Right lobe of liver (tissue), 6 donors: Measurements from ENCODE around the gene FSTL4. TPM values are rescaled to one million over a fixed set of nuclear protein-coding genes. Genes with fewer than 3 reads are reported as not detected.

ENCODE experiments used
- ATAC-seq, 4 donors: fragments of 200-7000 bp; cut with Tn5 transposase; one replicate each; pipeline ENCODE4 v1.9.1; 2020; ENCODE audit warnings: mild to moderate bottlenecking in 4 of 4, moderate library complexity in 4 of 4
- DNase-seq, 3 donors: peaks; one replicate each; pipeline ENCODE4 v3.0.0-alpha.2; 2020
- H3K27ac ChIP-seq, 3 donors: fragments of 200-600 bp; one replicate each; pipeline ENCODE4 v1.8.0; 2022
- H3K27me3 ChIP-seq, 2 donors: fragments of 200-600 bp; one replicate each; pipeline ENCODE4 v1.8.0; 2022
- H3K36me3 ChIP-seq, 4 donors: fragments of 200-600 bp; sonication (generic) in 1 of 4; one replicate each; pipeline versions ENCODE4 v1.5.1 to v1.8.0; 2017 to 2022; ENCODE audit warnings: control low read depth in 1 of 4
- H3K4me1 ChIP-seq, 4 donors: fragments of 200-600 bp; sonication (generic) in 1 of 4; one replicate each; pipeline versions ENCODE4 v1.5.1 to v1.8.0; 2017 to 2022; ENCODE audit warnings: control low read depth in 1 of 4
- H3K4me3 ChIP-seq, 3 donors: fragments of 200-600 bp; one replicate each; pipeline ENCODE4 v1.8.0; 2022
- H3K9me3 ChIP-seq, 4 donors: fragments of 200-600 bp; sonication (generic) in 1 of 4; one replicate each; pipeline versions ENCODE4 v1.5.1 to v1.8.0; 2017 to 2022; ENCODE audit warnings: control low read depth in 1 of 4
- POLR2A ChIP-seq: fragments of 450-650 bp; IDR thresholded peaks from one replicate; pipeline ENCODE4 v1.6.1; 2017; ENCODE audit warnings: antibody characterized with exemption, mild to moderate bottlenecking
- WGBS: methylation state at CpG from one replicate; pipeline ENCODE4 v1.1.6; 2018; ENCODE audit warnings: low coverage, low lambda C conversion rate; ENCODE audit not compliant: insufficient coverage; ENCODE audit errors: missing lambda C conversion rate; 5-methylcytosine and 5-hydroxymethylcytosine counted together
- intact Hi-C, 2 donors: fragments of 100-400 bp; cut with DNase I; formaldehyde crosslinking; loops; one replicate each; pipeline versions ENCODE4 v1.11.2 to v1.14.1; 2022
- total RNA-seq, 6 experiments: library from RNA; depleted of rRNA in 2 of 6; stranded (reverse); fragments of >200 nt in 2 of 6; fragmentation: NEBNext Ultra II Directional in 3 of 6; extraction: Animal tissue kit (Norgen Biotek cat#: 25700) in 3 of 6; gene quantifications; one replicate each; pipeline versions ENCODE4 v1.1.0 to v1.2.4, GENCODE V29; 2016 to 2023
- TF ChIP-seq, protein P1 (sequence below), 4 donors: fragments of 200-600 bp in 3 of 4; fragments of 450-650 bp in 1 of 4; IDR thresholded peaks; one replicate each; pipeline versions ENCODE4 v1.5.1 to v1.8.0; 2016 to 2022; ENCODE audit warnings: antibody characterized with exemption in 4 of 4, mild to moderate bottlenecking in 2 of 4
- donor health status: DM: no; HTN: yes; CAD: no.
- donor health status: DM: no; HTN: no; CAD: no.
- donor health status: DM: no; HTN: no; CAD: no.
- donor health status: DM: no; HTN: yes; CAD: no.
- donor health status: DM: no; HTN: yes; CAD: no.

FSTL4 gene
- total RNA-seq, 6 experiments from 2014 or later = 0.62 to 1.3 (median 0.80) TPM; not detected in 3

DNA sequence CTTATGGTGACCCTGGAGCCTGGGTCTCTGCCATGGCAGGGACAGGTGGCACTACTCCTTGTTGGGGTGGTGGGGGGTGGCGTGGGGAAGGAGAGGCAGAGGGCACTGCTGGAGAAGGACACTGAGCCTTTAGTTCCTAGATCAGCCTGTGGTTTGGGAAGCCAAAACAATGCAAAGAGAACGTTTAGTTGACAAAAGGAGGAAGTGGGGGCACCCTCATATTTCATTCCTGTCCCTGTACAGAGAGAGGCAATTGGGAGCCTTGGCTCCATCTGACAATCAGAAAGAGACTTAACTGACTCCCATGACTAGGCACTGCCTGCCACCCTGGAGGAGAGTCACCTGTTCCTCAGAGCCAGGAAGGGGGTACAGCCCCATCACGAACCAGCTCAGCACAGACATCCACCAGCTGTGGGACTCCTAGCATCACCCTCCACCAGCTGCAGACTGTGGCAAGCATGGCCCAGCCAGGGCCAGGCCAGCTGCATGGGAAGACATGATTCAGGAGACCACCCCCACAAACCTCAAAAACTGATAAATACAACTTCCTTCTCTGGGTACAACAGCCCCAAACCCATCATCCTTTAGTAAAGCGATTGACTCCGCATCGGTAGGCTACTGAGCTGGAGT, 303.1 kb downstream of the FSTL4 start:
- H3K27me3 ChIP-seq = no peaks in the 10 kb centered on the region
- no peaks in the 10 kb centered on the region for H3K9me3 ChIP-seq
- no peaks in the 10 kb centered on the region for H3K4me1 ChIP-seq
- intact Hi-C loops = no loop called here
- H3K27ac ChIP-seq = no peak overlapping the region
- DNase-seq = no peak
- TF ChIP-seq, protein P1, sequence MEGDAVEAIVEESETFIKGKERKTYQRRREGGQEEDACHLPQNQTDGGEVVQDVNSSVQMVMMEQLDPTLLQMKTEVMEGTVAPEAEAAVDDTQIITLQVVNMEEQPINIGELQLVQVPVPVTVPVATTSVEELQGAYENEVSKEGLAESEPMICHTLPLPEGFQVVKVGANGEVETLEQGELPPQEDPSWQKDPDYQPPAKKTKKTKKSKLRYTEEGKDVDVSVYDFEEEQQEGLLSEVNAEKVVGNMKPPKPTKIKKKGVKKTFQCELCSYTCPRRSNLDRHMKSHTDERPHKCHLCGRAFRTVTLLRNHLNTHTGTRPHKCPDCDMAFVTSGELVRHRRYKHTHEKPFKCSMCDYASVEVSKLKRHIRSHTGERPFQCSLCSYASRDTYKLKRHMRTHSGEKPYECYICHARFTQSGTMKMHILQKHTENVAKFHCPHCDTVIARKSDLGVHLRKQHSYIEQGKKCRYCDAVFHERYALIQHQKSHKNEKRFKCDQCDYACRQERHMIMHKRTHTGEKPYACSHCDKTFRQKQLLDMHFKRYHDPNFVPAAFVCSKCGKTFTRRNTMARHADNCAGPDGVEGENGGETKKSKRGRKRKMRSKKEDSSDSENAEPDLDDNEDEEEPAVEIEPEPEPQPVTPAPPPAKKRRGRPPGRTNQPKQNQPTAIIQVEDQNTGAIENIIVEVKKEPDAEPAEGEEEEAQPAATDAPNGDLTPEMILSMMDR (IDR thresholded peaks at IDR 0.05) = no peak
- TF ChIP-seq POLR2A = no peak
- no peak for ATAC-seq
- 62% methylated on average over 5 of the region's 6 CpGs for WGBS
- H3K36me3 ChIP-seq = no peaks in the 10 kb centered on the region
- no peak overlapping the region for H3K4me3 ChIP-seq

DNA sequence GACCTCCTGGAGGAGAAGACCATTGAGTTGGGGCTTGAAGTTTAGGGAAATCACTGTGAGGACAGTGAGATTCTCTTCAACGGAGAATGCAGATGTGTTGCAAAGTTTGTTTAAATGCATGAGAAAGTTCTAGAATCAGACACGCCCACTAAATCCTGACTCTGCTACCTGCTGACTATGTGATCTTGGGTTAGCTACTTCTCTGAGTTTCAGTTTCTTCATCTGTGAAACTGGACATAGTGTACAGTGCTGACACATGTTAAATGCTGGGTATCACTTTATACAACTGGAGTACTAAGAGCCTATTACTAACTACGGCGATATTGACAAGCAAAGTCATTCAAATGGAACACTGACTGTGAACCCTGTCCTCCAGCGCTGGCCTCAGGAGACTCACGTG, 305.1 kb downstream of the FSTL4 start:
- no peak for ATAC-seq
- no peak for TF ChIP-seq POLR2A
- TF ChIP-seq, protein P1 (IDR thresholded peaks at IDR 0.05) = no peak
- H3K9me3 ChIP-seq = no peaks in the 10 kb centered on the region
- no peak for DNase-seq
- H3K27me3 ChIP-seq = no peaks in the 10 kb centered on the region
- WGBS = 80% methylated on average over 4 of the region's 6 CpGs
- no peak overlapping the region for H3K27ac ChIP-seq
- no peaks in the 10 kb centered on the region for H3K4me1 ChIP-seq
- H3K4me3 ChIP-seq = no peak overlapping the region
- no peaks in the 10 kb centered on the region for H3K36me3 ChIP-seq
- intact Hi-C loops = no loop called here

DNA sequence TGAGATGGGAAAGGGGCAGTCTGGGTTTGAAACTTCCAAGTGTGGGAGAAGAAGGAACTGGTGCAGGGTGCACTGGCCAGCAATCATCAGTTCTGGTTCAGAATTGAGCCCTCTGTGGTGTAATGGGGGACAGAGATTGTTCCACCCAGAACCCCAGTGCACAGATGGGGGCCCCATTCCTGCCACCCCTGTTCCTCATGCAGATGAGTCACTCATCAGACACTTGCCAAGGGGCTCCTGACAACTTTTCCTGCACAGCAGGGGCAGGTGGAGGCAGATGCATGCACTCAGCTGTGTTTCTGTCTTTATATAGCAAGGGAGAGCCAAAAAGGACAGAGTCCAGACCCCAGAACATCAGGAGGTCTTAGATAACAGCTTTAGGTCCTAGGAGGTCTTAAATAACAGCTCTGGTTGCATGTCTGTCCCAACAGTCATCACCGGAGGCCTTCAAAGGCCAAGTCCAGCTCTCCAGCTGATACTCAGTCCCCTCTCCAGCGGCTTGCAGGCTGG, 307.6 kb downstream of the FSTL4 start:
- Histone ChIP-seq H3K27me3 (no peaks in the 10 kb centered on the region), H3K36me3 (no peaks in the 10 kb centered on the region), H3K9me3 (no peaks in the 10 kb centered on the region), H3K27ac (no peak overlapping the region), H3K4me1 (no peaks in the 10 kb centered on the region), H3K4me3 (no peak overlapping the region)
- TF ChIP-seq, protein P1 (IDR thresholded peaks at IDR 0.05) = no peak
- no peak for TF ChIP-seq POLR2A
- no CpG with 5 or more reads among the region's 2 CpGs for WGBS
- intact Hi-C loops = no loop called here
- ATAC-seq = no peak
- DNase-seq = no peak

DNA sequence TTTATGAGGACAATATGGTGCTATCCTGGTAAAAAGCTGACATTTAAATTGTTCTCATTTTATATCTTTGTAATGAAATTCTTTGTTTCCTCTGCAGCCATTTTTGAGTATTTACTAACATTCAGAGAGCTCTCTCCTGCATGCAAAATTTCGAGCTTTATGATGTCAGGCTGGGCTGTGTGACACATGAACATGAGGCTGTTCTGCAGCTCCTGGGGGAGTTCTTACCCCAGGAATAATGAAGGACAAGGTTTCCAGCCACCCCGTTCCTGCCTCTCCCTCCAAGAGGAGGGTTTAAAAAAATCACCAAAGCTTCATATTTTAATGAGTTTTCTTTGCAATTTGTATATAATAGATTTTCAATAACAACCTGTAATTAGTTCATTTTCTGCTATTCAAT, 308.2 kb downstream of the FSTL4 start:
- H3K27ac ChIP-seq = no peak overlapping the region
- no peaks in the 10 kb centered on the region for H3K4me1 ChIP-seq

More for the DNA sequence above, 308.2 kb downstream of the FSTL4 start:
- intact Hi-C loops = no loop called here
- Histone ChIP-seq H3K9me3 (no peaks in the 10 kb centered on the region), H3K4me3 (no peak overlapping the region), H3K36me3 (no peaks in the 10 kb centered on the region), H3K27me3 (no peaks in the 10 kb centered on the region)
- DNase-seq = no peak
- ATAC-seq = no peak
- TF ChIP-seq, protein P1 (IDR thresholded peaks at IDR 0.05) = no peak
- no peak for TF ChIP-seq POLR2A
- WGBS = 64% methylated on average over 2 of the region's 2 CpGs
